Stimulated activated CD8-positive, alpha-beta memory T cell treated with anti-CD3 and anti-CD28 coated beads, Interleukin-7, amount 100 ng/mL, for 24 hours (primary cell): ENCODE data around the gene TBC1D5.
"Not testable (repeated sequence)": the region's sequence is repeated elsewhere in the genome, so short reads cannot be mapped to it uniquely, and the experiment has no call there.

Experiments used
- DNase-seq: peaks from one replicate; pipeline ENCODE4 v3.0.0-alpha.2; 2020; ENCODE audit warnings: low read depth

The TBC1D5 gene

DNA sequence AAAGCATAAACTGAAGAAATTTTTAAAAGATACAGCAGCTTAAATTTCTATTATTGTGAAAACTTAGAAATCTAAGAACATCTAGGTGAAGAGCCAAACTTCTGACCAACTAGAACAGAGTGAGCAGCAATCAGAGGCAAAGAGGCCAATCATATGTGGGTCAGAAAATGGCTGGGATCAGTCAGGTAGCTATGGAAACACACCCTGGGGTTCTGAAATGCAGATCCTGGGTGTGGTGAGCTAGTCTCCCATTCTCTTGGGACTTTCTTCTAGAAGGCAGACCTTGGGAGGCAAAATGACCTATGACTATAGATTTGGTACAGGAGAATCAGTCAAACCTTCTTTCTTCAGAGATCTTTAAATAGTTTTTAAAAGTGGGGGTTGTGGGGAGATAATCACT lies 385.8 kb downstream of the TBC1D5 start:
- DNase-seq = no peak

DNA sequence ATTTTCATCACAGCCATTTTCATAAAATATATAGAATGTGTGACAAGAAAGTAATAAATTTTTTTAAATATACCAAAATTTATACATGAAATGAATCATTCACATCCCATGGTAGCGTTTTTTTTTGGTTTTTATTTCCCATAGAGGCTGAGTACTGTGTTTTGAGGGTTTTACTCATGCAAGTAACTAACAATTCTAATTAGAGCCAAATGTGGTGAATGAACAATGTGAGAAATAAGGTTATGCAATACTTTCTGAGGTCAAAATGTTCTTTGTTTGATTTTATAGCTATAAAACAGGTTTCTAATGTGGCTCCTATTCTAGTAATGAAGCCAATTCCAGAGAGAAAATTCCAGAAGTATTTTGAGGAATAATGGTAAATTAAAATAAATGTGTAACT lies 386.8 kb downstream of the TBC1D5 start:
- DNase-seq = no peak

DNA sequence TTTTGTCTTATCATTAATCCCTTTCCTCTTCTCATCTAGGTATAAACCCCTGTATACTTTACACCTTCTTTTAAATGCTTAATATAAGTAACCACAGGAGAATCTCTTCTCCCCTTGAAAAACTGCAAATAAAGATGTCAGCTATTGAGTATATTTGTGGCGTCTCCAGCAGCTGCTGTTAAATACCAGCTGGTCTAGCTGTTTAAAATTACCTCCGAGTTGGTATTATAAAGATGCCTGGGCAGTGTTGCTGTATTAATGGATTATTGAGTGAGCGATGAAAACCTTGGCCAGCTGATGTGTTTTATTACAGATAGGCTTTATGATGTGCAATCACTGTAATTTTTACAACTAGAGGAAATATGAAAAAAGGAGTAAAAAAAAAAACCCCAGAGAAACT lies 388.1 kb downstream of the TBC1D5 start:
- DNase-seq = no peak

GRCh38 chr3:17352620-17353019 lies 389.8 kb downstream of the TBC1D5 start:
- no peak for DNase-seq

GRCh38 chr3:17351193-17351592 lies 391.2 kb downstream of the TBC1D5 start:
- DNase-seq = not testable (repeated sequence)

DNA sequence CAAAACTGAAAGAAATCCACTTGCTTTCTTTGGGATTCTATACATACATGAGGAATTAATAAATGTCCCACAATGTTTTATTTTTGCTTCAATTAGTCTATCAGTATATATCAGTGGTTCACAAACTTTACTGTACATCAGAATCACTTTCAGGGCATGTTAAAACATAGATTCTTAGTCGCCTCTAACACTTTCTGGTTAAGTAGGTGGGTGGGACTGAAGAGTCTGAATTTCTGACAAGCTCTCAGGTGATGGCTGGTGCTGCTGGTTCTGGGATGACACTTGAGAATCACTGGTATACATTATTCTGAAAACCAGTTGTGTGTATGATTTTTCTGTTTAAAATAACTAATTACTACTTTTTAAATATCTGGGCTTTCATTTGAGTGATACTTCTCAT lies 393.3 kb downstream of the TBC1D5 start:
- DNase-seq = no peak

DNA sequence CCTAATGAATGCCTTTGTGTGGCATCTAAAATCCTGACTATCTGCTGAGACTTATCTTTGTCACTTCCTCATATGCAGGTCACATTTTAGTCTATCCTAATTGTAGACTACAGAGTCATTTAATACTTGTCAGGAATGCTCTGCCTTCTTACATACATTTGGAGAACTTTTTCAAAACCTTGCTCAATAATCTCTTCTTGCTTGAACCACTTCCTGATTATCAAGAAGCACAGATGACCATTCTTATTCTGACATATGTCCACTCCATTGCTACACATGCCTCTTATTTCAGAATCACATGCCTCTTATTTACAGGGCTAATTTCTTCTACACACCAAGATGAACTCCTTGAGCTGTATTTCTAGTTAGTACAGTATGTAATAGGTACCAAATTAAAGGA lies 400.3 kb downstream of the TBC1D5 start:
- DNase-seq = no peak

- no peak for DNase-seq
Measured at GRCh38 chr3:17340693-17341092, 401.7 kb downstream of the TBC1D5 start.

GRCh38 chr3:17340261-17340660 lies 402.2 kb downstream of the TBC1D5 start:
- DNase-seq = no peak

DNA sequence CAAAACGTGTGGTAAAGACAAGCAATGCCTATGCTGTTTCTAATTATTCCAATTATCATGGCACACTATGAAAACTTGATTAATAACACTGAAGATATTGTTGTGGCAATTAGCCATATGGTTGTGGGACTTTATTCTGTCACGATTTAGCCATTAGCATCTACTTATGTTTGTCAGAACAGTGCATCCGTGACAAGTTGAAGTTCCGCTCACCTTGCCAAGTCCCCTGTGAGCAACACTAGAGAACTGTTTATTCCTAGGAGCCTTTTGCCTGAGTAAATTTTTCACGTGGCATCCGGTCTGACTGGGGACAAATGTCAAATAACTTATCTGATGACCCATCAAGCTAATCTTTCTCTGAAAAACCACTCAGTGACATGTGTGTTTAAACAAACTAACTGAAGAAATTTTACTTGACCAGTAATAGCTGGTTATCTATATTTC lies 403.3 kb downstream of the TBC1D5 start:
- DNase-seq = no peak

GRCh38 chr3:17336291-17336690 lies 406.1 kb downstream of the TBC1D5 start:
- no peak for DNase-seq

DNA sequence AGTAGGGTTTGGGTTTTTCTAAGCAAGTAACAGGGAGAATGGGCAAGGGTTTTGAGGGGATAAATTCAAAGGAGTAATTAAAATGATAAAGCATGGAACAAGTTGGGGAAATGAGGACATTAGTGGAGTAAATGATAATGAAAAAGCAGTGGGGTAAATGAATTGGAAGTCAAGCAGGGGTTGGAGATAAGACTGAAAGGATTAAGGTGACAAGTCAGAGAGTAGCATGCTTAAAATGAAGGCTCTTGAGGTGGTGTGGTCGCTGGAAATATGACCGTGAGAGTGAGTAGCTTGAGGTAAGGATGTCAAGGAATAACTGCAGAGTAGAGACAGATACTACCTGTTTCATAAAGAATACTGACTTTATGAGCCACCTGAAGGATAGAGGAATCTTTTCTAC lies 408.5 kb downstream of the TBC1D5 start:
- no peak for DNase-seq

GRCh38 chr3:17333446-17333845 lies 409.0 kb downstream of the TBC1D5 start:
- DNase-seq = no peak

GRCh38 chr3:17330660-17331059 lies 411.8 kb downstream of the TBC1D5 start:
- DNase-seq = no peak

DNA sequence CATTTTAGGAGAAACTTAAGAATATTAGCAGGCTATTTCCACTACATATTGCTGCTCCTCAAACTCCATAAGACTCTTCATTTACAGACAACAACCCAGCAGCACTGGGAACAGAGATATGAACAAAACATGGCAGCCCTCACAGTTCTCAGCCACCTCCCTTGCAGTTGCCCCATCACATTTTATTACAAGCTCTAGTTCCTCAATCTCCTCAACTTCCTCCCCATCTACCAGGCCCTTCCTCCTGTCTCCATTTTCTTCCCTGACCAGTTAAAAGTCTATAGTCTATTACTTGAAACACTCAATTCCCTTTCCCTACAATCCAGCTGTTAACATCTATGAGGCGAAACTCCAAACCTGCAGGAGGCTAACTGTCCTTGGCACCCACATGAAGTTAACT lies 412.5 kb downstream of the TBC1D5 start:
- no peak for DNase-seq

DNA sequence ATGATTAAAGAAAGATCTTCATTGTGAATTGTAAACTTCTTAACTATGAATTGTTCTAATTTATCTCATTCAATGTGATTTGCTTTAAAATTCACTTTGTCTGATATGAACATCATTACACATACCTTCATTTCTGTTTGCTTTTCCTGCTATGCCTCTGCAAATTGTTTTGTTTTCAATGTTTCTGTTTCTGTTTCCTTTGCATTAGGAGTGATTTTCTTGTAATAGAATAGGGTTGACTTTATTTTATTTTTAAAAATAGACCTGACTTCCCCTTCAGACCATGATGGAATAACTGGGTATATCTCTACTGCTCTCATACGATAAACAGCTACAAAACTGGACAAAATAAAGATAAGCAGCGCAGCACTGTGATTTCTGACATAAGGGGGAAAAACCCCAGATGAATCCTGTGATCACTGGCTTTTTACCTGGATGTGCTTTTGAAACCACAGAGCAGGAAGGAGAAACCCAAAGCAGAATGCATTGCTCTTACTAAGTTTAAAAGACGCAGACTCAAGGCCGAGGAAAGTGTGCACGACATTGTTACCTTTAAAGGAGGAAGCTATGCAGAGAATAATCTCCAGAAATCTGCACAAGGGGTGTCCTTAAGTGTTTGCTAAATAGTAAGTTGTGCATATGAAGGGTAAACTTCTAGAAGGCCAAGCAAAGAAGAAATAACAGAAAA lies 420.2 kb downstream of the TBC1D5 start:
- DNase-seq = no peak

GRCh38 chr3:17320266-17320665 lies 422.2 kb downstream of the TBC1D5 start:
- no peak for DNase-seq

DNA sequence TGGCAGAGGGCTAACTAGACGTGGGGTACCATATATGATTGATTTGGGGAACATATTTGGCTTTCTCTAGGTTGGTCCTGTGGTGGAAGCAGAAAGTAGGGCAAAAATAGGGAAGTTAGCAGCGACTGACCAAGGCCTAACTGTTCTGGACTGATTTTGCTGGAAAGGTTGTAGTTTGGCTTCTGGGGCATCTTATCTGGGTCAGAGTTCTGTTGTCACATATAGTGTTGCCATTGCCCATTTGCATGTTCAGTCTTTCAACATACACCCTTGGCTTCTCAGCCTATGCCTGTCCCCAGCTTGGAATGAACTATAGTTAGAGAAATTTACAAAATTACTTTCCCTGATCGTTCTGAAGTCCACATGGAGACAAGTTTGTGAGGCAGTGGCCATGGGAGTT lies 426.5 kb downstream of the TBC1D5 start:
- no peak for DNase-seq

GRCh38 chr3:17314171-17314570 lies 428.3 kb downstream of the TBC1D5 start:
- DNase-seq = no peak

- no peak for DNase-seq
Measured at GRCh38 chr3:17313746-17314145, 428.7 kb downstream of the TBC1D5 start.

DNA sequence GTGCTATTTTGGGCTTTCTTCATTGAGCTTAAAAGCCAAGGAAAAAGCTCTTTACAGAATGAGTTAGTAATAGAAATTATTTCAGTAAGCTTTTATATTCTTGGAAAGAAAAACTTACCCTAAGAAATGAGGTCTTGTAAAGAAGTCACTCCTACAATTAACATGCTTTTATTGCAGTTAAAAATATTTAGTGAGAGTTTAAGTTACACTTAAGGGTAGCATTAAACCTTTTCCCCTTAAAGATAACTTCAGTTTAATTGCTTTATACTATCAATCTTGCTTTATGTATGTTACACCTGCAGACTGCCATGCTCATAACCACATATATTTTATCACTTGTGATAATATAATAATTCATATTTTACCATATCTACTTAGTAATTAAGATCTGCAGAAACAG lies 431.4 kb downstream of the TBC1D5 start:
- DNase-seq = no peak

GRCh38 chr3:17307887-17308286 lies 434.5 kb downstream of the TBC1D5 start:
- DNase-seq = no peak

DNA sequence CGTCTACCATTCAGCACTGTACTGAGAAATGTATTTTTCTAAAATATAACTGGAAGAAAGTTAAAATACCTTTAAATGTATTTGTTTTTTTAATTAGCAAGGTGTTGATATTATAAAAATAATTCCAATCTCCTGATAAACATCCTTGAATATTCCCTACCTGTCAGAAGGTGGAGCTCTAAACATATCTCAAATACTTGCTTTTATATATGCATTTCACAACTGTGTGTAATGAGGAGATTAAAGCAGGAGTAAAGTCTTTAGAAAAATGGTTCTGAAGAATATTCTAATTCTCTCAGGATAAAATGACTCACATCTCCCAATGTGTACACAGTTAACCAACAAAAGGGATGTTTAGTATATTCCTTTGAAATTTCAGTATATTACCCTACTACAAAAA lies 434.9 kb downstream of the TBC1D5 start:
- DNase-seq = no peak

GRCh38 chr3:17304969-17305368 lies 437.5 kb downstream of the TBC1D5 start:
- no peak for DNase-seq

- DNase-seq = no peak
Measured at GRCh38 chr3:17302774-17303173, 439.7 kb downstream of the TBC1D5 start.
